Smooth muscle cell (in vitro differentiated cells): ENCODE results near the gene SHISA5. TPM values are rescaled to one million over a fixed set of nuclear protein-coding genes. Genes with fewer than 3 reads are reported as not detected.
"Not testable (repeated sequence)": the region's sequence is repeated elsewhere in the genome, so short reads cannot be mapped to it uniquely, and the experiment has no call there.

Source experiments
- DNase-seq: peaks from one replicate; lab custom pipeline; 2025; ENCODE audit not compliant: unreplicated experiment; lab: John Stamatoyannopoulos, UW
- H2AFZ ChIP-seq: fragments of 200-600 bp; sonication (generic); 2 replicates; pipeline ENCODE4 v1.6.0; 2016; ENCODE audit warnings: antibody characterized with exemption, low read depth, mild to moderate bottlenecking
- H3F3A ChIP-seq: fragments of 200-600 bp; sonication (generic); 2 replicates; pipeline ENCODE4 v1.6.0; 2017; ENCODE audit warnings: antibody characterized with exemption, low read depth
- H3K27ac ChIP-seq: fragments of 200-600 bp; sonication (generic); 2 replicates; pipeline ENCODE4 v1.5.1; 2016; ENCODE audit warnings: low read depth, mild to moderate bottlenecking
- H3K27me3 ChIP-seq: fragments of 200-600 bp; sonication (generic); 2 replicates; pipeline ENCODE4 v1.6.1; 2016; ENCODE audit warnings: low read depth, mild to moderate bottlenecking
- H3K36me3 ChIP-seq: fragments of 200-600 bp; sonication (generic); 2 replicates; pipeline ENCODE4 v1.5.1; 2016; ENCODE audit warnings: low read depth
- H3K4me1 ChIP-seq: fragments of 200-600 bp; sonication (generic); 2 replicates; pipeline ENCODE4 v1.5.1; 2016; ENCODE audit warnings: low read depth
- H3K4me2 ChIP-seq: fragments of 200-600 bp; sonication (generic); 2 replicates; pipeline ENCODE4 v1.6.0; 2016; ENCODE audit warnings: mild to moderate bottlenecking
- H3K4me3 ChIP-seq: fragments of 200-600 bp; sonication (generic); 2 replicates; pipeline ENCODE4 v1.5.1; 2016; ENCODE audit warnings: mild to moderate bottlenecking
- H3K79me2 ChIP-seq: fragments of 200-600 bp; sonication (generic); 2 replicates; pipeline ENCODE4 v1.6.0; 2016; ENCODE audit warnings: low read depth, mild to moderate bottlenecking
- H3K9ac ChIP-seq: fragments of 200-600 bp; sonication (generic); 2 replicates; pipeline ENCODE4 v1.6.0; 2016; ENCODE audit warnings: low read depth
- H3K9me3 ChIP-seq: fragments of 200-600 bp; sonication (generic); replicated peaks from 2 replicates; pipeline ENCODE4 v1.5.1; 2016; ENCODE audit warnings: low read depth
- H4K20me1 ChIP-seq: fragments of 200-600 bp; sonication (generic); 2 replicates; pipeline ENCODE4 v1.6.0; 2016; ENCODE audit warnings: low read depth
- CTCF ChIP-seq: fragments of 200-600 bp; sonication (generic); IDR thresholded peaks from 2 replicates; pipeline ENCODE4 v1.5.1; 2017; ENCODE audit warnings: borderline replicate concordance, mild to moderate bottlenecking, antibody characterized with exemption; ENCODE audit not compliant: insufficient read depth, poor library complexity, severe bottlenecking
- WGBS: methylation state at CpG from one replicate; pipeline ENCODE4 v1.1.7; 2016; ENCODE audit warnings: low lambda C conversion rate; 5-methylcytosine and 5-hydroxymethylcytosine counted together
- polyA plus RNA-seq: library from polyadenylated mRNA; unstranded; fragments of >200 nt; fragmentation: Nextera tagmentation; extraction: Ambion mirVana; gene quantifications from 2 replicates; pipeline ENCODE4 v1.2.1, GENCODE V29; 2016
- total RNA-seq: library from RNA; depleted of rRNA; stranded (reverse); fragments of >200 nt; gene quantifications from 2 replicates; pipeline ENCODE4 v1.2.3, GENCODE V29; 2014

Gene SHISA5
- total and polyA plus RNA-seq, 2 experiments from 2014 or later, result 124 to 333 TPM

GRCh38 chr3:48465237-48465530, 38.8 kb downstream of the SHISA5 start:
- H2AFZ ChIP-seq, result no peak overlapping the region
- H3K4me2 ChIP-seq, result no peak overlapping the region
- no peak for DNase-seq
- peaks cover 10% of the 10 kb centered on the region for H3K4me1 ChIP-seq
- H3K9me3 ChIP-seq, result no peaks in the 10 kb centered on the region
- H3K4me3 ChIP-seq, result no peak overlapping the region
- H3K36me3 ChIP-seq, result no peaks in the 10 kb centered on the region
- H4K20me1 ChIP-seq, result no peaks in the 10 kb centered on the region
- peak overlapping the region; percentile 98 for H3K27ac ChIP-seq
- H3K27me3 ChIP-seq, result no peaks in the 10 kb centered on the region
- 59% methylated on average over 7 of the region's 7 CpGs for WGBS
- H3F3A ChIP-seq, result peaks cover 10% of the 10 kb centered on the region
- H3K9ac ChIP-seq, result peak overlapping the region; percentile 58
- H3K79me2 ChIP-seq, result peaks cover 11% of the 10 kb centered on the region
- TF ChIP-seq CTCF, result no peak

GRCh38 chr3:48464713-48465221, 39.2 kb downstream of the SHISA5 start:
- Histone ChIP-seq H3K36me3 (no peaks in the 10 kb centered on the region), H3K4me2 (no peak overlapping the region), H3F3A (peaks cover 10% of the 10 kb centered on the region), H3K4me1 (peaks cover 10% of the 10 kb centered on the region), H3K9ac (peak overlapping the region; percentile 58), H3K27me3 (no peaks in the 10 kb centered on the region), H4K20me1 (no peaks in the 10 kb centered on the region), H3K9me3 (no peaks in the 10 kb centered on the region), H3K79me2 (peaks cover 8% of the 10 kb centered on the region), H3K27ac (peak overlapping the region; percentile 98), H3K4me3 (no peak overlapping the region), H2AFZ (no peak overlapping the region)
- DNase-seq, result no peak
- no peak for TF ChIP-seq CTCF
- 96% methylated on average over 16 of the region's 17 CpGs for WGBS

- DNase-seq, result no peak
- Histone ChIP-seq H3K4me2 (no peak overlapping the region), H3K79me2 (peaks cover 8% of the 10 kb centered on the region), H3K27me3 (no peaks in the 10 kb centered on the region), H3K27ac (no peak overlapping the region), H3F3A (peaks cover 10% of the 10 kb centered on the region), H4K20me1 (no peaks in the 10 kb centered on the region), H3K4me1 (peaks cover 10% of the 10 kb centered on the region), H3K36me3 (no peaks in the 10 kb centered on the region), H2AFZ (no peak overlapping the region), H3K9me3 (no peaks in the 10 kb centered on the region), H3K9ac (no peak overlapping the region), H3K4me3 (no peak overlapping the region)
- WGBS, result 90% methylated on average over 9 of the region's 9 CpGs
- no peak for TF ChIP-seq CTCF
These were observed 40.3 kb downstream of the SHISA5 start for GRCh38 chr3:48463703-48464102.

- H4K20me1 ChIP-seq, H3F3A ChIP-seq: not testable (repeated sequence)
- 95% methylated on average over 7 of the region's 7 CpGs for WGBS
These were observed 42.2 kb downstream of the SHISA5 start for GRCh38 chr3:48461767-48462166.

More at GRCh38 chr3:48461767-48462166, 42.2 kb downstream of the SHISA5 start:
- H3K9me3 ChIP-seq, H3K36me3 ChIP-seq, H3K4me1 ChIP-seq, DNase-seq, H3K27me3 ChIP-seq, H3K9ac ChIP-seq, H3K4me2 ChIP-seq, H3K79me2 ChIP-seq, H2AFZ ChIP-seq, H3K27ac ChIP-seq, H3K4me3 ChIP-seq: not testable (repeated sequence)
